22Rv1 (cell line): ENCODE data around the gene KIF25.

ENCODE experiments used
- CTCF ChIP-seq: fragments of 450-650 bp; IDR thresholded peaks from 2 replicates; pipeline ENCODE4 v1.5.1; 2017; ENCODE audit warnings: mild to moderate bottlenecking
- ZFX ChIP-seq: fragments of 450-650 bp; IDR thresholded peaks from 2 replicates; pipeline ENCODE4 v1.6.1; 2017; ENCODE audit warnings: antibody characterized with exemption, borderline replicate concordance

- TF ChIP-seq CTCF (no peak), ZFX (no peak)
Observed at GRCh38 chr6:167977717-167978467, 19.6 kb upstream of the KIF25 start.
